HCT116 (cell line): Measurements from ENCODE around the gene CHD1. TPM values are rescaled to one million over a fixed set of nuclear protein-coding genes. Genes with fewer than 3 reads are reported as not detected.

ENCODE experiments used
- ATAC-seq: fragments of 200-7000 bp; cut with Tn5 transposase; 2 replicates; pipeline ENCODE4 v1.9.1; 2020; ENCODE audit warnings: mild to moderate bottlenecking, moderate library complexity
- BruUV-seq: library from RNA; stranded (reverse); fragments of 400-500 nt; replicated peaks from 2 replicates; lab custom pipeline; 2021; lab: Mats Ljungman, UMichigan
- CTCF ChIA-PET: fragments of 300-600 bp; sonication (Branson Sonifier 250); formaldehyde crosslinking; loops from one replicate; lab custom pipeline; 2021; ENCODE audit warnings: antibody characterized with exemption; lab: Charles Lee
- POLR2A ChIA-PET: fragments of 300-600, 350-600 bp; sonication (Branson Sonifier 250); formaldehyde crosslinking; loops from one replicate; lab custom pipeline; 2021; ENCODE audit warnings: antibody characterized with exemption; lab: Charles Lee
- RAD21 ChIA-PET, 2 experiments: fragments of 300-600 bp; sonication (Branson Sonifier 250); formaldehyde crosslinking; loops; one replicate each; lab custom pipeline; 2023; ENCODE audit warnings: low total read pairs in 2 of 2; ENCODE audit not compliant: uncharacterized antibody in 2 of 2, unreplicated experiment in 2 of 2, low non-redundant PET in 1 of 2; lab: Charles Lee
- DNase-seq: peaks from one replicate; pipeline ENCODE4 v3.0.0-alpha.2; 2010; ENCODE audit warnings: low read depth, low spot score
- H2AFZ ChIP-seq: fragments of 200-600 bp; shearing (Covaris generic), sonication (generic); 2 replicates; pipeline ENCODE4 v1.6.1; 2017; ENCODE audit warnings: low read depth, mixed run types, mixed read lengths, antibody characterized with exemption, low read length; ENCODE audit not compliant: poor library complexity, severe bottlenecking
- H3K27ac ChIP-seq: 2 replicates; pipeline ENCODE4 v1.5.1; 2012; ENCODE audit warnings: low read depth, low read length
- H3K27me3 ChIP-seq: fragments of 200-600 bp; sonication (generic); 2 replicates; pipeline ENCODE4 v1.6.1; 2016; ENCODE audit warnings: mixed run types, low read length, mixed read lengths; ENCODE audit not compliant: insufficient read depth
- H3K36me3 ChIP-seq, 2 experiments: fragments of 200-500 bp in 1 of 2; fragments of 200-600 bp in 1 of 2; sonication (Bioruptor generic) in 1 of 2; sonication (generic) in 1 of 2; 2 replicates each; pipeline versions ENCODE4 v1.5.1 to v1.6.1; 2014 to 2016; ENCODE audit warnings: low read length in 2 of 2, inconsistent platforms in 1 of 2, mixed read lengths in 1 of 2, mixed run types in 1 of 2; ENCODE audit not compliant: insufficient read depth in 2 of 2, control insufficient read depth in 1 of 2
- H3K4me1 ChIP-seq, 2 experiments: fragments of 200-600 bp in 1 of 2; sonication (generic) in 1 of 2; 2 replicates each; pipeline versions ENCODE4 v1.5.1 to v1.6.1; 2012 to 2017; ENCODE audit warnings: low read length in 2 of 2, inconsistent platforms in 1 of 2, mild to moderate bottlenecking in 1 of 2, mixed read lengths in 1 of 2, mixed run types in 1 of 2, moderate library complexity in 1 of 2; ENCODE audit not compliant: insufficient read depth in 2 of 2, control insufficient read depth in 1 of 2
- H3K4me2 ChIP-seq: fragments of 200-600 bp; sonication (generic); 2 replicates; pipeline ENCODE4 v1.6.1; 2017; ENCODE audit warnings: mixed run types, low read length, mixed read lengths
- H3K4me3 ChIP-seq, 2 experiments: fragments of 200-600 bp in 1 of 2; sonication (generic) in 1 of 2; replicated peaks in 1 of 2; 2 replicates each; pipeline ENCODE4 v1.5.1; 2011 to 2016; ENCODE audit warnings: low read length in 2 of 2, control low read depth in 1 of 2, low read depth in 1 of 2, mild to moderate bottlenecking in 1 of 2, mixed read lengths in 1 of 2, mixed run types in 1 of 2
- H3K79me2 ChIP-seq: fragments of 200-600 bp; sonication (generic); 2 replicates; pipeline ENCODE4 v1.6.1; 2017; ENCODE audit warnings: mild to moderate bottlenecking, mixed run types, low read length, moderate library complexity, mixed read lengths; ENCODE audit not compliant: insufficient read depth
- H3K9ac ChIP-seq: fragments of 200-600 bp; sonication (generic); 2 replicates; pipeline ENCODE4 v1.6.1; 2016; ENCODE audit warnings: low read length, mixed read lengths
- H3K9me2 ChIP-seq: fragments of 200-600 bp; sonication (generic), shearing (Covaris generic); 2 replicates; pipeline ENCODE4 v1.6.1; 2017; ENCODE audit warnings: mixed run types, mild to moderate bottlenecking, moderate library complexity; ENCODE audit not compliant: insufficient read depth
- H3K9me3 ChIP-seq, 2 experiments: fragments of 200-500 bp in 1 of 2; fragments of 200-600 bp in 1 of 2; sonication (Bioruptor generic) in 1 of 2; sonication (generic) in 1 of 2; 2 replicates each; pipeline ENCODE4 v1.6.1; 2014 to 2017; ENCODE audit warnings: low read length in 2 of 2, mixed read lengths in 2 of 2, inconsistent platforms in 1 of 2, low read depth in 1 of 2, mild to moderate bottlenecking in 1 of 2, mixed run types in 1 of 2, moderate library complexity in 1 of 2; ENCODE audit not compliant: control insufficient read depth in 1 of 2, insufficient read depth in 1 of 2
- H4K20me1 ChIP-seq: fragments of 200-600 bp; sonication (generic), shearing (Covaris generic); 2 replicates; pipeline ENCODE4 v1.6.1; 2017; ENCODE audit warnings: mixed run types, mild to moderate bottlenecking, moderate library complexity; ENCODE audit not compliant: insufficient read depth
- CBX3 ChIP-seq: IDR thresholded peaks from 2 replicates; pipeline ENCODE4 v1.6.1; 2012; ENCODE audit warnings: low read depth
- EGR1 ChIP-seq: IDR thresholded peaks from 2 replicates; pipeline ENCODE4 v1.6.1; 2012; ENCODE audit warnings: low read depth
- EZH2 ChIP-seq: fragments of 200-600 bp; sonication (generic); IDR thresholded peaks from 2 replicates; pipeline ENCODE4 v1.6.1; 2017; ENCODE audit warnings: antibody characterized with exemption, mixed run types
- EZH2phosphoT487 ChIP-seq: fragments of 200-600 bp; IDR thresholded peaks from 2 replicates; pipeline ENCODE4 v1.6.1; 2018; ENCODE audit warnings: antibody characterized with exemption, borderline replicate concordance
- FOSL1 ChIP-seq: IDR thresholded peaks from 2 replicates; pipeline ENCODE4 v1.6.1; 2012; ENCODE audit warnings: low read depth
- JUND ChIP-seq: IDR thresholded peaks from 2 replicates; pipeline ENCODE4 v1.6.1; 2012
- RAD21 ChIP-seq: IDR thresholded peaks from 2 replicates; pipeline ENCODE4 v1.6.1; 2012; ENCODE audit warnings: low read depth, mild to moderate bottlenecking
- SP1 ChIP-seq: IDR thresholded peaks from 2 replicates; pipeline ENCODE4 v1.6.1; 2012; ENCODE audit warnings: low read depth
- SRF ChIP-seq: IDR thresholded peaks from 2 replicates; pipeline ENCODE4 v1.6.1; 2012; ENCODE audit warnings: low read depth
- ZFX ChIP-seq: fragments of 450-650 bp; IDR thresholded peaks from 2 replicates; pipeline ENCODE4 v1.6.1; 2017
- ZNF274 ChIP-seq: fragments of 200-500 bp; sonication (Bioruptor generic); IDR thresholded peaks from 2 replicates; pipeline ENCODE4 v1.6.1; 2014; ENCODE audit warnings: mild to moderate bottlenecking, low read depth, low read length, inconsistent platforms
- intact Hi-C: fragments of 100-400 bp; cut with micrococcal nuclease; formaldehyde crosslinking; loops from 2 replicates; pipeline ENCODE4 v1.10.0; 2022
- total RNA-seq: library from RNA; stranded (reverse); gene quantifications from one replicate; pipeline ENCODE4 v1.2.1, GENCODE V29; 2021; ENCODE audit not compliant: unreplicated experiment
- TF ChIP-seq, protein P1 (sequence below): IDR thresholded peaks from 2 replicates; pipeline ENCODE4 v1.6.1; 2012
- TF ChIP-seq, protein P2 (sequence below): IDR thresholded peaks from 2 replicates; pipeline ENCODE4 v1.6.1; 2012; ENCODE audit warnings: low read depth
- TF ChIP-seq, protein P3 (sequence below): IDR thresholded peaks from 2 replicates; pipeline ENCODE4 v1.6.1; 2011; ENCODE audit warnings: mild to moderate bottlenecking, low read length, moderate library complexity; ENCODE audit not compliant: insufficient replicate concordance; ENCODE audit errors: extremely low read depth
- TF ChIP-seq, protein P4 (sequence below), 3 experiments: fragments of 200-600 bp in 1 of 3; sonication (generic) in 1 of 3; IDR thresholded peaks in 2 of 3; conservative IDR thresholded peaks in 1 of 3; 2 replicates each; pipeline ENCODE4 v1.5.1; 2012 to 2017; ENCODE audit warnings: low read depth in 2 of 3, low read length in 2 of 3, antibody characterized with exemption in 1 of 3, borderline replicate concordance in 1 of 3, control low read depth in 1 of 3, mild to moderate bottlenecking in 1 of 3, mixed read lengths in 1 of 3, mixed run types in 1 of 3, moderate library complexity in 1 of 3; ENCODE audit not compliant: insufficient read depth in 1 of 3

The CHD1 gene
- total RNA-seq, 1 experiment from 2014 or later: 43.9 TPM

DNA sequence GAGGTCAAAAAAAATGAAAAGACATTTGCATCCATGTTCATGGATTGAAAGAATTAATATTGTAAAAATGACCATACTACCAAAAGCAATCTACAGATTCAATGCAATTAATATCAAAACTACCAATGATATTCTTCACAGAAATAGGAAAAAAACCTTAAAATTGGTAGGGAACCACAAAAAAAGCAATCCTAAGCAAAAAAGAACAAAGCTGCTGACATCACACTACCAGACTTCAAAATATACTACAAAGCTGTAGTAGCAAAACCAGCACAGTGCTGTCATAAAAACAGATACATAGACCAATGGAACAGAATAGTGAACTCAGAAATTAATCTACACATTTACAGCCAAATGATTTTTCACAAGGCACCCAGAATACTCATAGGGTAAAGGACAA, 121.0 kb downstream of the CHD1 start:
- Histone ChIP-seq H2AFZ (no peak overlapping the region), H3K4me3 (no peak overlapping the region), H3K27ac (no peak overlapping the region), H3K4me2 (no peak overlapping the region), H3K36me3 (no peaks in the 10 kb centered on the region), H4K20me1 (no peaks in the 10 kb centered on the region), H3K9ac (no peak overlapping the region), H3K4me1 (no peaks in the 10 kb centered on the region), H3K27me3 (no peaks in the 10 kb centered on the region), H3K9me2 (no peaks in the 10 kb centered on the region), H3K79me2 (no peaks in the 10 kb centered on the region), H3K9me3 (peaks cover 3 to 9% of the 10 kb centered on the region in 2 experiments; a peak in 2 of 4 replicates)
- TF ChIP-seq CBX3 (no peak), EZH2 (no peak), SP1 (no peak), ZNF274 (no peak), RAD21 (no peak), EGR1 (no peak), SRF (no peak), EZH2phosphoT487 (no peak), JUND (no peak), ZFX (no peak), FOSL1 (no peak)
- TF ChIP-seq, protein P1, sequence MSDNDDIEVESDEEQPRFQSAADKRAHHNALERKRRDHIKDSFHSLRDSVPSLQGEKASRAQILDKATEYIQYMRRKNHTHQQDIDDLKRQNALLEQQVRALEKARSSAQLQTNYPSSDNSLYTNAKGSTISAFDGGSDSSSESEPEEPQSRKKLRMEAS: no peak
- TF ChIP-seq, protein P2, sequence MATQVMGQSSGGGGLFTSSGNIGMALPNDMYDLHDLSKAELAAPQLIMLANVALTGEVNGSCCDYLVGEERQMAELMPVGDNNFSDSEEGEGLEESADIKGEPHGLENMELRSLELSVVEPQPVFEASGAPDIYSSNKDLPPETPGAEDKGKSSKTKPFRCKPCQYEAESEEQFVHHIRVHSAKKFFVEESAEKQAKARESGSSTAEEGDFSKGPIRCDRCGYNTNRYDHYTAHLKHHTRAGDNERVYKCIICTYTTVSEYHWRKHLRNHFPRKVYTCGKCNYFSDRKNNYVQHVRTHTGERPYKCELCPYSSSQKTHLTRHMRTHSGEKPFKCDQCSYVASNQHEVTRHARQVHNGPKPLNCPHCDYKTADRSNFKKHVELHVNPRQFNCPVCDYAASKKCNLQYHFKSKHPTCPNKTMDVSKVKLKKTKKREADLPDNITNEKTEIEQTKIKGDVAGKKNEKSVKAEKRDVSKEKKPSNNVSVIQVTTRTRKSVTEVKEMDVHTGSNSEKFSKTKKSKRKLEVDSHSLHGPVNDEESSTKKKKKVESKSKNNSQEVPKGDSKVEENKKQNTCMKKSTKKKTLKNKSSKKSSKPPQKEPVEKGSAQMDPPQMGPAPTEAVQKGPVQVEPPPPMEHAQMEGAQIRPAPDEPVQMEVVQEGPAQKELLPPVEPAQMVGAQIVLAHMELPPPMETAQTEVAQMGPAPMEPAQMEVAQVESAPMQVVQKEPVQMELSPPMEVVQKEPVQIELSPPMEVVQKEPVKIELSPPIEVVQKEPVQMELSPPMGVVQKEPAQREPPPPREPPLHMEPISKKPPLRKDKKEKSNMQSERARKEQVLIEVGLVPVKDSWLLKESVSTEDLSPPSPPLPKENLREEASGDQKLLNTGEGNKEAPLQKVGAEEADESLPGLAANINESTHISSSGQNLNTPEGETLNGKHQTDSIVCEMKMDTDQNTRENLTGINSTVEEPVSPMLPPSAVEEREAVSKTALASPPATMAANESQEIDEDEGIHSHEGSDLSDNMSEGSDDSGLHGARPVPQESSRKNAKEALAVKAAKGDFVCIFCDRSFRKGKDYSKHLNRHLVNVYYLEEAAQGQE: no peak
- TF ChIP-seq, protein P3, sequence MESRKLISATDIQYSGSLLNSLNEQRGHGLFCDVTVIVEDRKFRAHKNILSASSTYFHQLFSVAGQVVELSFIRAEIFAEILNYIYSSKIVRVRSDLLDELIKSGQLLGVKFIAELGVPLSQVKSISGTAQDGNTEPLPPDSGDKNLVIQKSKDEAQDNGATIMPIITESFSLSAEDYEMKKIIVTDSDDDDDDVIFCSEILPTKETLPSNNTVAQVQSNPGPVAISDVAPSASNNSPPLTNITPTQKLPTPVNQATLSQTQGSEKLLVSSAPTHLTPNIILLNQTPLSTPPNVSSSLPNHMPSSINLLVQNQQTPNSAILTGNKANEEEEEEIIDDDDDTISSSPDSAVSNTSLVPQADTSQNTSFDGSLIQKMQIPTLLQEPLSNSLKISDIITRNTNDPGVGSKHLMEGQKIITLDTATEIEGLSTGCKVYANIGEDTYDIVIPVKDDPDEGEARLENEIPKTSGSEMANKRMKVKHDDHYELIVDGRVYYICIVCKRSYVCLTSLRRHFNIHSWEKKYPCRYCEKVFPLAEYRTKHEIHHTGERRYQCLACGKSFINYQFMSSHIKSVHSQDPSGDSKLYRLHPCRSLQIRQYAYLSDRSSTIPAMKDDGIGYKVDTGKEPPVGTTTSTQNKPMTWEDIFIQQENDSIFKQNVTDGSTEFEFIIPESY: no peak
- TF ChIP-seq, protein P4, sequence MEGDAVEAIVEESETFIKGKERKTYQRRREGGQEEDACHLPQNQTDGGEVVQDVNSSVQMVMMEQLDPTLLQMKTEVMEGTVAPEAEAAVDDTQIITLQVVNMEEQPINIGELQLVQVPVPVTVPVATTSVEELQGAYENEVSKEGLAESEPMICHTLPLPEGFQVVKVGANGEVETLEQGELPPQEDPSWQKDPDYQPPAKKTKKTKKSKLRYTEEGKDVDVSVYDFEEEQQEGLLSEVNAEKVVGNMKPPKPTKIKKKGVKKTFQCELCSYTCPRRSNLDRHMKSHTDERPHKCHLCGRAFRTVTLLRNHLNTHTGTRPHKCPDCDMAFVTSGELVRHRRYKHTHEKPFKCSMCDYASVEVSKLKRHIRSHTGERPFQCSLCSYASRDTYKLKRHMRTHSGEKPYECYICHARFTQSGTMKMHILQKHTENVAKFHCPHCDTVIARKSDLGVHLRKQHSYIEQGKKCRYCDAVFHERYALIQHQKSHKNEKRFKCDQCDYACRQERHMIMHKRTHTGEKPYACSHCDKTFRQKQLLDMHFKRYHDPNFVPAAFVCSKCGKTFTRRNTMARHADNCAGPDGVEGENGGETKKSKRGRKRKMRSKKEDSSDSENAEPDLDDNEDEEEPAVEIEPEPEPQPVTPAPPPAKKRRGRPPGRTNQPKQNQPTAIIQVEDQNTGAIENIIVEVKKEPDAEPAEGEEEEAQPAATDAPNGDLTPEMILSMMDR (IDR thresholded peaks at IDR 0.05 in 2 of 3, conservative IDR thresholded peaks at IDR 0.05 in 1 of 3; ENCODE audit: borderline replicate concordance in 1 of 3, insufficient read depth in 1 of 3, low read depth in 2 of 3, low read length in 2 of 3): no peak
- BruUV-seq: no TSS peak
- ChIA-PET RAD21 (no interaction called here), POLR2A (no interaction called here), CTCF (no interaction called here)
- DNase-seq (no peak), ATAC-seq (no peak)
- intact Hi-C loops: no loop called here
